ENCODE measurements around the gene CHD3. TPM values are rescaled to one million over a fixed set of nuclear protein-coding genes. Genes with fewer than 3 reads are reported as not detected.

The CHD3 gene
- total RNA-seq, 4 donors from 2014 or later: 47.0 to 77.6 (median 57.3) TPM

DNA sequence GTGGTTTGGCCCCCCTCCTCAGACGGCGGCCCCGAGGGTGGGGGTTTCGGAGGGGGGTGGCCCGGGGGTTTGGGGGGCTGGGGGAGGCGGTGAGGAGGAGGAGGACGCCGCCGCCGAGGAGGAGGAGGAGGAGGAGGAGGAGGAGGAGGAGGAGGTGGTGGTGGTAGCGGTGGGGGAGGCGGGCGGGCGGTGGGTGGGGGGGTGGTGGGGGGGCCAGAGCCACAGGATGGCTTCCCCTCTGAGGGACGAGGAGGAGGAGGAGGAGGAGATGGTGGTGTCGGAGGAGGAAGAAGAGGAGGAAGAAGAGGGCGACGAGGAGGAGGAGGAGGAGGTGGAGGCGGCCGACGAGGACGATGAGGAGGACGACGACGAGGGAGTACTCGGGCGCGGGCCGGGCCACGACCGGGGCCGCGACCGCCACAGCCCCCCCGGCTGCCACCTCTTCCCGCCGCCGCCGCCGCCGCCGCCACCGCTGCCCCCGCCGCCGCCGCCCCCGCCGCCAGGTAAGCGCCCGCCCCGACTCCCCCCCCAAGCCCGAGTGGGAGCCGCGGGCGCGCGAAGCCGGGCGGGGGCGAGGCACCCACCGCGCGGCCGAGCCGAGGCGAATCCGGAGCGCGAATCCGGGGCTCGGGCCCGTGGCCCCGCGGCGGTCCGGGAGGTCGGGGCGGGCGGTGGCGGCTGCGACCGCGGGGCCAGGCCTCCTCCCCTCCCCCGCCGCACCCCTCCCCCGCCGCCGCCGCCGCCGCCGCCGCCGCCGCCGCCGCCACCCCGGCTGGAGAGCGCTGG is 3.8 kb upstream of the CHD3 start:
- DNase-seq (ENCODE audit: low spot score) (no peak), ATAC-seq (ENCODE audit: low FRiP score) (no peak)

DNA sequence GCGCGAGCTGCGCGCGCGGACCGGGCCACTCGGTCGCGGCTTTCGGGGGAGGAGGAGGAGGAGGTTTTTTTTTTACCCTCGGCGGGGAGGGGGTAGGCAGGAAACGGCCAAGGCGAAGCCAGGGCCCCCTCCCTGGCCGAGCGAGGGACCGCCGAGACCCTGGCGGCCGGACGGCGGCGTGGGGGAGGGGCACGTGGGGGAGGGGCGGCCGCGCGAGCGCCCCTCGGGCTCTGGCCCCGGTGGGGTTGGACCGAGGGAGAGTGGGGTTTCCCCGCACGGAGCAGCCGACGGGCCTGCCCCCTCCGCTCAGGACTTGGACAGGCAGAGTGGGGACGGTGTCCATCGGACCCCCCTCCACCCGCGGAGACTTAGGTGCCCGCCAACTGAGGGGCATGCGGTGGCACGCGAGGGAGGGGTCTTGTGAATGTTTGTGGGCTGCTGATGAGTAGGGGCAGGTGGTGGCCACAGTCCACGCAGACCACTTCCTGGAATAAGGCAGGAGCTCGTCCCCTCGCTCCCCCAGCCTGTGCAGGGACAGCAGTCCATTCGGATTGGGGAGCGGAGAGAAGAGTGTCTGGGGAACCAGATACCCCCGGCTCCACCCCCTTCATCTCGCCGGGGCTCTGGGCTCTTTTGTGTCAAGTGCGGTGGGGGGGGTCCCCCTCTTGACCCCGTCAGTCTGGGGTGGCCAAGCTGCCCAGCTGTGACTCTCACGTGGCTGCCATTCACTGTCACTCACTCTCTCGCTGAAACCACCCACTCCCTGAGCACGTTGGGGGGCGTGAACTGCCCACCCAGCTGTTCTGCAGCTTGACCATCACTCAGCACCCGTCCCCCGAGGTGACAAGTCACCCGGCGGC is 3.0 kb upstream of the CHD3 start:
- DNase-seq (ENCODE audit: low spot score) (no peak), ATAC-seq (ENCODE audit: low FRiP score) (no peak)
- TF ChIP-seq, protein P1, sequence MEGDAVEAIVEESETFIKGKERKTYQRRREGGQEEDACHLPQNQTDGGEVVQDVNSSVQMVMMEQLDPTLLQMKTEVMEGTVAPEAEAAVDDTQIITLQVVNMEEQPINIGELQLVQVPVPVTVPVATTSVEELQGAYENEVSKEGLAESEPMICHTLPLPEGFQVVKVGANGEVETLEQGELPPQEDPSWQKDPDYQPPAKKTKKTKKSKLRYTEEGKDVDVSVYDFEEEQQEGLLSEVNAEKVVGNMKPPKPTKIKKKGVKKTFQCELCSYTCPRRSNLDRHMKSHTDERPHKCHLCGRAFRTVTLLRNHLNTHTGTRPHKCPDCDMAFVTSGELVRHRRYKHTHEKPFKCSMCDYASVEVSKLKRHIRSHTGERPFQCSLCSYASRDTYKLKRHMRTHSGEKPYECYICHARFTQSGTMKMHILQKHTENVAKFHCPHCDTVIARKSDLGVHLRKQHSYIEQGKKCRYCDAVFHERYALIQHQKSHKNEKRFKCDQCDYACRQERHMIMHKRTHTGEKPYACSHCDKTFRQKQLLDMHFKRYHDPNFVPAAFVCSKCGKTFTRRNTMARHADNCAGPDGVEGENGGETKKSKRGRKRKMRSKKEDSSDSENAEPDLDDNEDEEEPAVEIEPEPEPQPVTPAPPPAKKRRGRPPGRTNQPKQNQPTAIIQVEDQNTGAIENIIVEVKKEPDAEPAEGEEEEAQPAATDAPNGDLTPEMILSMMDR (IDR thresholded peaks at IDR 0.05): no peak

More for the DNA sequence above, 3.8 kb upstream of the CHD3 start:
- TF ChIP-seq, protein P1 (IDR thresholded peaks at IDR 0.05): no peak

DNA sequence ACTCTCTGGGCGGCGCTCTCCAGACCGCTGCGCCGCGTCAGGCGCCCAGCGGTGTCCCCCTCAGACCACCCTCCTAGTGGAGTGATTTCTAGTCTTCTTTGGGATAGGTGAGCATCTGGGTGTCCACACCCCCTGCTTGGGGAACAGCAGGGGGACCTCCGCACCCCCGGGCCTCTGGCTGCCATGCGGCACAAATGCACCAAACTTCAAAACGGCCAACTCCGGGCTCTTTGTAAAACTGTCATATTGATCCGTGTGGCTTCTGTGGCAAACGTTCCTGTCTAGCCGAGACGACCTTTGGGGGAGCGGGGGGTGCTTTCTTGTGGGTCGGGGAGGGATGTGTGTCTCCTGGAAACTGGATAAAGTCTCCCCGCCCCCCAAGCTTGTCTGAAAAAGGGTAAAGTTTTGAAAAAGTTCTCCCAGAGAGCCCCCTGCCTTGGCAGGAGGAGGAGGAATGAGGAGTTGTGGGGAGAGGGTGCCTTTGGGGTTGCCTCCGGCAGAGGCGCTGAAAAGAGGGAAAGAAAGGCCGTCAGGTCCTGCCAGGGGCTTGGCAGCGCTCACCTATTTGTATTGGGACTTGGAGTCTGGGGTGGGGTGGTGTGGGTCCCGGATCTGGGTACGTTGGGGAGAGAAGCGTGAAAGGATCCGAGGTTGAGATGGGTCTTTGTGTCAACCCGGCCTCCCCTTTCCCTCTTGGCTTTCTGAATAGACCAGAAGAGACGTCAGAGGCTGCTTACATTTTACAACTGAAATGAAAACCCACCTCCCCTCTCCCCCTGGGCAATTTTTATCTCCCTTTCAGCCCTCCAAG is 2.2 kb upstream of the CHD3 start:
- DNase-seq (ENCODE audit: low spot score) (no peak), ATAC-seq (ENCODE audit: low FRiP score) (no peak)
- TF ChIP-seq, protein P1 (IDR thresholded peaks at IDR 0.05): no peak

DNA sequence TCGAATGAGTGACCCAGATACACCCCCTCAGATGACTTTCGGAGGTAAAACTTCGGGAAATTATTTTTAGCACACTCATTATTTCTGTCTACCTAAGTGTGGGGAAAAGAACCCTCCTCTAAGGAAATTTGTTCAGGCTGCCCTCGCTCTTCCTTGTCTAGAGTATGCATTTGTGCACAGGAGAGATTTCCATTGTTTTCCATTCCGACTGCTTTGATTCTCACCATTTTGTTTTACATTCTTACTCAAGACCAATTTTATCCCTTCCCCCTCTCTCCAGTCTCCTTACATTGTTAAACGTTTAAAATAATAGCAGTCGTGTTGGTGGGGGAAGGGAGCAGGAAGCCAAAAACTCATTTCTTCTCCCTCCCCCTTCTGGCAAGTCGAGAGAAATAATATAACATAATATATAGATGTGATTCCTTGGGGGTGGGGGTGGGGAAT is 1.5 kb upstream of the CHD3 start:
- no peak for ATAC-seq (ENCODE audit: low FRiP score)
- DNase-seq (ENCODE audit: low spot score): no peak
- TF ChIP-seq, protein P1 (IDR thresholded peaks at IDR 0.05): no peak

DNA sequence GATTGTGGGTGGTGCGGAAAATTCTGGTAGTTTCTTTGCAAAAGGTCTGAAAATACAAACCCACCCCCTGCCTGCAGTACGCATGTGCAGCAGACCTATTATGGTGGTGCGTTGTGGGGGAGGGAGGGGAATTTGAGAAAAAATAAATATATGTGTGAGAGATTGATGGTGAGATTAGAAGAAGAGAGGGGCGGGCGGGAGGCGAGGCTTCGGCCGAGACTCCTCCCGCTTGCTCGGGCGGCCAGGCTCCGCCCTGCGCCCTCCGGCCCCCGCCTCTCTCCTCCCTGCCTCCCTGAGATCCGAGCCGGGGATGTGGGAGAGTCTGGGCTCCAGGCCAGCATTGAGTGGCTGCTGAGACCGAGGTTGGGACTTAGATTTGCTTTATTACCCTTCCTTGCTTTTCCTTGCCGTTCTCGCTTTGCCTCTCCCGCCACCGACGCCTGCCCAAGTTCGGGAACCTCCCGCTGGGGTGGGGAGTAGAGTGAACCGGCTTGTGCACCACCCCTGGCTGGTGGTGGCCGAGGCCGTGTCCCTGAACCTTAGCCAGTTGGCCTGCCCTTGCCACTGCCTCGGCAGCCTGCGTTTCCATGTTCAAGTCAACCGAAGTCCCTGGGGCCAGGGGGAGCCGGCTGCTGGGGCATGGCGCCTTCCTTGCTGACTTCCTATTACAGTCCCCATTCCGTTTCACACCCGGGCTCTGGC is 956 bp upstream of the CHD3 start:
- peak; percentile 71 for DNase-seq (ENCODE audit: low spot score)
- ATAC-seq (ENCODE audit: low FRiP score): peak; percentile 75
- TF ChIP-seq, protein P1 (IDR thresholded peaks at IDR 0.05): no peak

Measured in omental fat pad (tissue), 4 donors.